ENCODE measurements around the gene DTHD1.
A peak's percentile ranks its signal among the peaks of the same experiment; 100 is the strongest.

Gene DTHD1

DNA sequence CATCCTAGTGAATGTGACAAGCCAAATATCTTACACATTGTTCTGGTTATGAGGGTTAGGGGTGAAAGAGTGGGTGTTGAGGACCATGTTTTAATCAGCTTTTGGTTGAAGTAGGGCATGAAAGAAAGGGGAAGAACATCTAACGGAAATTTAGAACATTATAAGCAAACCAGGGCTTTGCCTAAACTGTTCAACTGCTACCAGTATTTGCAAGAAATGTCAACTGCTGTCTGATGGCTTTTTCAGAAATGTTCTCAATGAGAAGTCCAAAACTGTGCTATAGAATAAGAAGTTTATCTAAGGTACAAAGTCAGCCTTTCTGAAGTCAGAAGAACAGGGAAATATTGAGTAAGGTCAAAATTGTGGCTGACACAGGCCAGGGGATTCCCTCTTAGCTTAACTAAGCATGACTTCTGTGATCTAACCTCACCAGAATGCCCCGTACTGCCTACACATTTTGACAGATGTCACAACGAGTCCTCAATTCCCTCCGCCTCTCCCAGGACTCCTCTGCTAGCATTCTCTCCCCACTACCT lies 67.1 kb downstream of the DTHD1 start:
- peak; percentile 3 for DNase-seq (ENCODE audit: low spot score)

DNA sequence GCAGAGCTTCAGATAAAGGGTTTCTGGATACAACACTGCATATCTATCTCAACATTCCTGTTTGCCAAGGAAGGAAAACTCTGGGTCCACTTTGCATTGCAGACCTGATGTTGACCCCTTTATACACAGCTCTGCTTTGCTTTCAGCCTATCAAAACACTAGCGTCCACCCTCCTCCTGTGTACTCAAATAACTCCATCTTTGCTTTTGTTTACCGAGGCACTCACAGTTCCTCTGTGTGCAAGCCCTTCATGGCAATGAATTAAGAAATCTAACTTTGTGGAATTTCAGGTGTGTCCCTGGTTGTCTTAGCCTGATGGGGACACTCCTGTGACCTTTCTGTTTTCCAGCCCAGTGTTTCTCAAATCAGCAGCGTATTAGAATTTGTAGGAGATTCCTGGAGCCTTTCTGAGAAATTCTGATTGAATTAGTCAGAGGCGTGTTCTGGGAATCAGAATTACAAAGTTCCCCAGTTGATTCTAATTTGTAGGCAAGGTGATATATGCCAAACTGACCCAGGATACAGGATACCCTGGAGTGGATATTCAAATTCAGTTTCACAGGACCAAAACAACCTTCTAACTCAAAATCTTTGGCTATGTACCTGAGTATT lies 68.6 kb downstream of the DTHD1 start:
- DNase-seq (ENCODE audit: low spot score), result no peak

DNA sequence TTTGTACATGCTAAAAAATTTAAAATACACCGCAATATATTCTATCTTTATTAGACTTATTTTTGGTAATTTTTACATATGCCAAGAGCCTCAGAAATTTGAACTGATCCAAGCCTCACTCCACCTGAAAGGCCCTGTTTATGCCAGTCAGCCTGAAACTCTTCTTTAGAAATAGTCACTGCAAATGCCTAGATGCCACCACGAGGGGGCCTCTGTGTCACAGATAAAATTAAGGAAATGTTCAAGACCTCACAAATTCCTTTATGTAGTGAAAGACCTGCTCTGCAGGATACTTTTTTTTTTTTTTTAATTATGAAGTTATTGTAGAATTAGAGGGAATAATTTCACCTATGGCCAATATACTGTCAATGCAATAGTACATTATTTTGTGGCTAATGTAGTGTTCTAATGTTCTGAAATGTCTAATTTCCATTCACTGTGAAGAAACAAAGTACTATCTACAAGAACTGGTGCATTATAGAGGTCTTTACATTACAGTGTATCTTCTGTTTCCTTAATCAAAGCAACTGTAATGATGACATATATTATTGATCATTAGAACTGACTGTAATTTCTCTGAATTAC lies 69.8 kb downstream of the DTHD1 start:
- peak; percentile 28 for DNase-seq (ENCODE audit: low spot score)

DNA sequence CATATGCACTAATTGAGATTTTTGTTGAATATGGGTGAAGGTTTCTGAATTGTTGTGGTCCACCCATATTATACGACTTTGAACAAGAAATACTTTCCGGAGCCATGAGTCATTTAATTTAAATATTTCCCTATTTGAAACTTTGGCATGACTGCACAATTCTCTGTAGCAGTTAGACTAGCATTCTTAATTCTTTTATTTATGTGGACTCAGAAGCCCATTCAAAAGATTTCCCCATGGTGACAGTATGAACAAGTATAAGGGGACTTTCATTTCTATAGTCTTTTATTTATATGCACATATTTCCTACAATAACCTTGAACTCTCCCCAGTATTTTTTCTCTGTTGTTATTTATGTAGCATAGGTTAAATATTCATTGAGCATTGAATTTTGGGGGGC lies 72.6 kb downstream of the DTHD1 start:
- no peak for DNase-seq (ENCODE audit: low spot score)

GRCh38 chr4:36358173-36358572 lies 76.8 kb downstream of the DTHD1 start:
- DNase-seq (ENCODE audit: low spot score), result no peak

GRCh38 chr4:36360755-36361154 lies 79.3 kb downstream of the DTHD1 start:
- DNase-seq (ENCODE audit: low spot score), result no peak

- DNase-seq (ENCODE audit: low spot score), result no peak
Observed at GRCh38 chr4:36363024-36363423, 81.6 kb downstream of the DTHD1 start.

DNA sequence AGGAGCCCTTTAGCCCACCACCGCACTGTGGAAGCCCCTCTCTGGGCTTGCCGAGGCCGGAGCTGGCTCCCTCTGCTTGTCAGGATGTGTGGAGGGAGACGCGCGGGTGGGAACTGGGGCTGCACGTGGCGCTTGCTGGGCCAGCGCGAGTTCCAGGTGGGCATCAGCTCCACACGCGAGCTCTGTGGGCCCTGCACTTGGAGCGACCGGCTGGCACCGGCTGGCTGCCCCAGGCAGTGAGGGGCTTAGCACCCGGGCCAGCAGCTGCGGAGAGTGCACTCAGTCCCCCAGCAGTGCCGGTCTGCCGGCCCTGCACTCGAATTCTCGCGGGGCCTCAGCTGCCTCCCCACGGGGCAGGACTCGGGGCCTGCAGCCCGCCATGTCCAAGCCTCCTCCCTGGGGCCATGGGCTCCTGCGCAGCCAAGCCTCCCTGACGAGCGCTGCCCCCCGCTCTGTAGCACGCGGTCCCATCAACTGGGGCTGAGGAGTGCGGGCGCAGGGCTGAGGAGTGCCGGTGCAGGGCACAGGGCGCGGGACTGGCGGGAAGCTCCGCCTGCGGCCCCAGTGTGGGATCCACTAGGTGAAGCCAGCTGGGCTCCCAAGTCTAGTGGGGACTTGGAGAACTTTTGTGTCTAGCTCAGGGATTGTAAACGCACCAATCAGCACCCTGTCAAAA lies 93.6 kb downstream of the DTHD1 start:
- no peak for DNase-seq (ENCODE audit: low spot score)

DNA sequence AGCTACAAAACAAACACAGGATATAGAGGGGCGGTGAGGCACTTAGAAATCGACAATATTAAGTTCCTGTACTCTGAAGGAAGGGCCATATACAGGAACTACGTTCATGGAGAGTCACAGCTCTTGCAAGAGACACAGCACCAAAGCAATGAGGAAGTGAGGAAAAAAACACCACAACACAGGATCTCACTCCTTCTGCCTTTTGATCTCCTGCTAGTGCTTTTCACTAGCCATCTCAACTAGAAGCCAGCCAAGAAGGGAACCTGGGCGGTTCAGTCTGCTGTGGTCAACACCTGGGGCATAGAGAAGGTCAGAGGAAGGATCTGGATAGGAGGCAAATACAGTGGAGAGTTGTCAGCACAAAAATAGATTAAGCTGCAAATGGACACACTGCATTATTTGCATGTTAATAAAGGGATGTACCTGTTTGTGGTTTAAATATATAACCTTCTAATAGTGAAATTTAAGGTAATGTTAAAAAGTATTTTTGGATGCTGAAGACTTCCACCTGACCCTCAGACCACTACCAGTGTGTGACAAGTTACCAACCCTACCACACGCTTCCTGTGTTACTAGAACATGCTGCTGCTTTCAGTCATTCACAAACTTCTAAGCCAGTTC lies 104.6 kb downstream of the DTHD1 start:
- DNase-seq (ENCODE audit: low spot score), result peak; percentile 20

GRCh38 chr4:36386691-36387090 lies 105.3 kb downstream of the DTHD1 start:
- no peak for DNase-seq (ENCODE audit: low spot score)

DNA sequence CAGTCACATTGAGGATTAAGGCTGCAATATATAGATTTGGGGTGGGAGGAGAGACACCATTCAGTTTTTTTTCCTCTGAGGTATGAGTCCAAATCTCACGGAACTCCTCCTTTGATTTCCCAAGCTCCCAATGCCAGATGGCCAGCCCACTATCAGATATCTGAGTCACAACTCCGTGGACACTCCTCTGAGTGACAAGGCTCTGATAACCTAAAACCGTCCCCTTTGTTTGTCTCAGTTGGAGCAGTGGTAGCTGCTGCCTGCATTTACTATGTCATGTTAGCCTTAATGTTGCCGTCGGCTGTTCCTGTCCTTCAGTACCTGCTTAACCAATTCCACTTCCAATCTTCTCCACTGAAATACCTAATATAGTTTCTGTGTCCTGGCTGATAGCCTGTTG lies 107.3 kb downstream of the DTHD1 start:
- DNase-seq (ENCODE audit: low spot score), result no peak

DNA sequence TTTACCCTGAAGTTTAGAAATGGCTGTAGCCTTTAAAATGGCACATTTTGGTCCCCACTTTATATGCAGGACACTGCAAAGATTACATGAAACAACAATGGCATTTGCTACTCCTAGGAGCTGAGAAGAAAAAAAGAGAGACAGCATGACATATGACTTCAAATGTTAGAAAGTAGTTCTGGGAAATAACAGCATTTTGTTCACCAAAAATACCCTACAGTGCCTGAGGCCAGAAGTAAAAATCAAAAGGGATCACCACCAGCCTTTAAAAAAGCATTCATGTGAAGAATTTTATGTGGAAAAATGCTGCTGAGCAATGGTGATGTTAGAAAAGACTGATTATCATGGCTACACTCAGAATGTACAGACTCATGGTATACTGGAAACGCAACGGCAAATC lies 110.0 kb downstream of the DTHD1 start:
- no peak for DNase-seq (ENCODE audit: low spot score)

DNA sequence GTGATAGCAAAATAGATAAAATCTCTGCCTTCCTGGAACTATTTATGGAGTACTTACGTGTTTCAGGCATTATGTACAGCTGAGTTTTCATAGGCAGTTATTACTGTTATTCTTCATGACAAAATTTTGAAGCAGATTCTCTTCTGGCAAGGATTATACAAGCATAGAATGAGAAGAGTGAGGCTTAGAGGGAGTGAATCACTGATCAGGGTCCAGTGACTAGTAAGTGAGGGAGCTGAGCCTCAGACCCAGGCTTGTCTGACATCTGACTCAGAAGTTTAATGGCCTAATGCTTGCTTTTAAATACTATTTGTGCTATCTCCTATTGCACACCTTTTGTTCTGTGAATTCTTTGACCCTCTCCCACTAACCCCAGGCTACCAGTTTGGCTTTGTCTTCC lies 110.6 kb downstream of the DTHD1 start:
- no peak for DNase-seq (ENCODE audit: low spot score)

DNA sequence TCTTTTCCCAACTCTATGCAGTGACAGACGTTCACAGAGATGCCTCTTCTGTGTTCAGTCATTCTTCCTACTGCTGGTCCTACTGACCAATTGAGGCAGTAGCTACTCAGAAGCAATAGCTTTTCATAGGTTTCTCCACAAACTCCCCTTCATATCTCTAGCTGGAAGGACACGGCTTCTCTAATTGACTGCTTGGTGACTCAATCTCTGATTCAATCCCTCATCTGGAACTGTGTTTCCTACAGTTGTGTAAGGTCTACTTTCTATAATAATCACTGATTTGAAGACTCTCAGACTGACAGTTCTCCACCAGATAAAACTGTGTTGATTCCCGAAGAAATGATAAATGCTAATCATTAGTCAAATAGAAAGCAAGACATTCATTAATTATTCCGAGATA lies 111.5 kb downstream of the DTHD1 start:
- DNase-seq (ENCODE audit: low spot score), result no peak

Measured in germinal center (tissue), 1 donor.